ENCODE results near the gene C16orf90. TPM values are rescaled to one million over a fixed set of nuclear protein-coding genes. Genes with fewer than 3 reads are reported as not detected.

Gene C16orf90
- total RNA-seq, 1 donor from 2014 or later = not detected

DNA sequence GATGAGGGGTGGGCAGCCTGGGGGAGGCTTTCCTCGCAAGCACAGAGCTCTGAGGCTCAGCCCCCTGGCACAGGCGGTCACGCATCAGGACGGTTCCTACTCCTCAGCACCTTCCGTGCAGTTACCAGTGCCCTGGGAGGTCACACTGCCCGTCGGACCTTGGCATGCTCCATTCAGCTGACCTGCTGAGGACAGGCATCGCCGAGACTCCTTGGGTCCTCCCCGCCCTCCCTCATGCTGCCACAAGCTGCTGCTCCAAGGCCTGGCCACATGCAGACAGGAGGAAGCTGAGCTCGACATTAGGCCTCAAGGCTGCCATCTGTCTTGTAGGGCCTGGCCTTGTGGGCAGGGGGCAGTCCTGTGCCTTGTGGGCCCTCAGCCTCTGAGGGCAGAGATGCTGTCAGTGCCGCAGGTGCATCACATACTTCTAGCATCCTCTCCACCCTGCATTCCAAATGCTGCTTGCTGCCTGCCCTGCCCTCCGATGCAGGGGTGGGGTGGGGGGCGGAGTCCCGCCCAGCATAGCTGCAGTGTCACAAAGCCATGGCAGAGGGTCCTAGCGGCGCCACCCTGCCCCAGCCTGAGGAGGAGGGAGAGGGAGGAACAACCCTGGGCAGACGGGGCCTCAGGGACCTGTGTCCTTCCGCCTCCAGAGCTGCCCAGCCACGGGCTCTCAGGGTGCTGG is 9.3 kb downstream of the C16orf90 start:
- no peak overlapping the region for H3K27ac Mint-ChIP-seq
- H3K4me3 Mint-ChIP-seq = no peak overlapping the region
- H3K9me3 Mint-ChIP-seq = no peaks in the 10 kb centered on the region
- DNase-seq (ENCODE audit: extremely low spot score, unreplicated experiment) = no peak
- H3K4me1 Mint-ChIP-seq (ENCODE audit: unreplicated experiment) = no peaks in the 10 kb centered on the region
- H3K36me3 Mint-ChIP-seq = peaks cover 20% of the 10 kb centered on the region
- H3K27me3 Mint-ChIP-seq = no peaks in the 10 kb centered on the region
- TF ChIP-seq CTCF (conservative IDR thresholded peaks at IDR 0.05) = no peak

DNA sequence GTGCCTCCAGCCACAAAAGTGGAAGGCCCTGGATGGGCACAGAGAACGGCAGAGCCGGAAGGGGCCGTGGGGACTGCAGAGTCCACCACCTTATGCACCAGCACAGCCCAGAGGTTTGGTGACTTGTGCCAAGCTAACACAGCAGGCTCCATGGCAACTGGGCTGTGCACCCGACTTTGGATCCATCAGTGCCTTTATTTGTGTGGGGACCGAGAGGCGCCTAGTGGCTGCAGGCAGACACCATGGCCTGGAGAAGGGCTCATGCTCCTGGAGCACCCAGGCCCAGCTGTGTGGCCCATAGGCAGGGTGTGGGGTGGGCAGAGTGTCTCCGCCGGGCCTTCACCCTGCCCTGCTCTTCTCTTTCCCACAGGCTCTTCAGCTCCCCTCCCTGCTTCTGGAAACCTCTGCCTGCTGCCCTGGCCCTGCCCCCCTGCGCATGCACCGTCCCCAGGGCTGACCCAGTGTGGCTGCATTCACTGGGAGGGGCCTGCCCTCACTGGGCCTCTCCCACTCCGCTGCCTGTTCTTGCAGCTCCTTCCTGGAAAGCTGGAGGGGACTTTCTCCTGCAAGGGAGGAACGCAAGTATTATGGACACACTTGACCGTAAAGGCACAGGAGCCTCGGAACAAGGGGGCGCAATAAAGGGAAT is 10.1 kb downstream of the C16orf90 start:
- no peak overlapping the region for H3K27ac Mint-ChIP-seq
- DNase-seq (ENCODE audit: extremely low spot score, unreplicated experiment) = no peak
- H3K4me3 Mint-ChIP-seq = no peak overlapping the region
- H3K36me3 Mint-ChIP-seq = peaks cover 20% of the 10 kb centered on the region
- H3K4me1 Mint-ChIP-seq (ENCODE audit: unreplicated experiment) = no peaks in the 10 kb centered on the region
- no peak for TF ChIP-seq CTCF (conservative IDR thresholded peaks at IDR 0.05)
- no peaks in the 10 kb centered on the region for H3K27me3 Mint-ChIP-seq
- H3K9me3 Mint-ChIP-seq = no peaks in the 10 kb centered on the region

- Mint-ChIP-seq H3K36me3 (peaks cover 23% of the 10 kb centered on the region), H3K9me3 (no peaks in the 10 kb centered on the region), H3K4me3 (no peak overlapping the region), H3K4me1 (ENCODE audit: unreplicated experiment) (no peaks in the 10 kb centered on the region), H3K27me3 (no peaks in the 10 kb centered on the region), H3K27ac (peak overlapping the region; percentile 48)
- DNase-seq (ENCODE audit: extremely low spot score, unreplicated experiment) = no peak
- TF ChIP-seq CTCF (conservative IDR thresholded peaks at IDR 0.05) = no peak
These were observed 10.8 kb downstream of the C16orf90 start for GRCh38 chr16:3484318-3485096.

- peaks cover 31% of the 10 kb centered on the region for H3K36me3 Mint-ChIP-seq
- no peaks in the 10 kb centered on the region for H3K27me3 Mint-ChIP-seq
- H3K4me1 Mint-ChIP-seq (ENCODE audit: unreplicated experiment) = peaks cover 6% of the 10 kb centered on the region
- TF ChIP-seq CTCF (conservative IDR thresholded peaks at IDR 0.05) = no peak
- no peaks in the 10 kb centered on the region for H3K9me3 Mint-ChIP-seq
- no peak overlapping the region for H3K4me3 Mint-ChIP-seq
- no peak overlapping the region for H3K27ac Mint-ChIP-seq
- DNase-seq (ENCODE audit: extremely low spot score, unreplicated experiment) = no peak
These were observed 12.5 kb downstream of the C16orf90 start for GRCh38 chr16:3482659-3483241.

GRCh38 chr16:3481696-3482658 is 13.3 kb downstream of the C16orf90 start:
- Mint-ChIP-seq H3K4me3 (no peak overlapping the region), H3K36me3 (peaks cover 31% of the 10 kb centered on the region), H3K27me3 (no peaks in the 10 kb centered on the region), H3K27ac (no peak overlapping the region), H3K4me1 (ENCODE audit: unreplicated experiment) (peaks cover 6% of the 10 kb centered on the region), H3K9me3 (no peaks in the 10 kb centered on the region)
- no peak for TF ChIP-seq CTCF (conservative IDR thresholded peaks at IDR 0.05)
- DNase-seq (ENCODE audit: extremely low spot score, unreplicated experiment) = no peak
